Measurements from ENCODE around the gene MKLN1.

GRCh38 chr7:131293018-131293417 lies 34.7 kb upstream of the MKLN1 start:
- TF ChIP-seq GATA3 (IDR thresholded peaks at IDR 0.05; ENCODE audit: low read depth, low read length) (no peak), GATA2 (IDR thresholded peaks at IDR 0.05; ENCODE audit: low read depth, low read length) (no peak)

Measured in SH-SY5Y (cell line).